IMR-90 (cell line): Measurements from ENCODE around the gene NPLOC4. TPM values are rescaled to one million over a fixed set of nuclear protein-coding genes. Genes with fewer than 3 reads are reported as not detected.

Experiments
- ATAC-seq: fragments of 200-7000 bp; cut with Tn5 transposase; 2 replicates; pipeline ENCODE4 v1.9.1; 2020; ENCODE audit warnings: low read depth, mild to moderate bottlenecking, moderate library complexity
- BruUV-seq: library from RNA; stranded (reverse); fragments of 400-500 nt; replicated peaks from 2 replicates; lab custom pipeline; 2021; lab: Mats Ljungman, UMichigan
- CTCF ChIA-PET: fragments of 300-600 bp; formaldehyde crosslinking; extraction: SDS; loops from one replicate; lab custom pipeline; 2021; ENCODE audit warnings: antibody characterized with exemption; lab: Yijun Ruan, JAX
- POLR2A ChIA-PET: fragments of 300-600 bp; sonication (Branson Sonifier 250); formaldehyde crosslinking; loops from one replicate; lab custom pipeline; 2022; ENCODE audit warnings: antibody characterized with exemption; ENCODE audit not compliant: unreplicated experiment; lab: Charles Lee
- DNase-seq: peaks from one replicate; pipeline ENCODE4 v3.0.0; 2013
- H2AFZ ChIP-seq: replicated peaks from 2 replicates; pipeline ENCODE3; 2013; ENCODE audit warnings: low read length, mild to moderate bottlenecking; ENCODE audit not compliant: poor library complexity
- H2AK5ac ChIP-seq: 2 replicates; pipeline ENCODE4 v1.6.1; 2013; ENCODE audit warnings: low read depth, low read length, inconsistent platforms
- H2AK9ac ChIP-seq: replicated peaks from 2 replicates; pipeline ENCODE3; 2013; ENCODE audit warnings: mild to moderate bottlenecking, low read depth, low read length, moderate library complexity; ENCODE audit not compliant: poor library complexity
- H2BK120ac ChIP-seq: 2 replicates; pipeline ENCODE4 v1.6.1; 2013; ENCODE audit warnings: low read depth, low read length, inconsistent platforms
- H2BK15ac ChIP-seq: 3 replicates; pipeline ENCODE4 v1.6.1; 2013; ENCODE audit warnings: low read depth, low read length, inconsistent platforms
- H2BK20ac ChIP-seq: 2 replicates; pipeline ENCODE4 v1.6.1; 2013; ENCODE audit warnings: low read depth, mild to moderate bottlenecking, inconsistent platforms, low read length, moderate library complexity
- H2BK5ac ChIP-seq: 2 replicates; pipeline ENCODE4 v1.6.1; 2013; ENCODE audit warnings: mild to moderate bottlenecking, low read depth, low read length, inconsistent platforms; ENCODE audit not compliant: poor library complexity, severe bottlenecking
- H3K14ac ChIP-seq: replicated peaks from 2 replicates; pipeline ENCODE4 v1.6.1; 2013; ENCODE audit warnings: low read depth, low read length, inconsistent platforms
- H3K18ac ChIP-seq: 2 replicates; pipeline ENCODE4 v1.6.1; 2013; ENCODE audit warnings: low read depth, low read length, control low read depth
- H3K23ac ChIP-seq: 2 replicates; pipeline ENCODE4 v1.6.1; 2013; ENCODE audit warnings: low read depth, low read length, inconsistent platforms
- H3K27ac ChIP-seq: 2 replicates; pipeline ENCODE4 v1.5.1; 2013; ENCODE audit warnings: mild to moderate bottlenecking, control low read depth, low read length; ENCODE audit not compliant: insufficient read depth
- H3K27me3 ChIP-seq: 2 replicates; pipeline ENCODE4 v1.6.1; 2013; ENCODE audit warnings: low read length; ENCODE audit not compliant: control insufficient read depth, insufficient read depth
- H3K36me3 ChIP-seq: 2 replicates; pipeline ENCODE4 v1.6.1; 2013; ENCODE audit warnings: low read length, mixed read lengths; ENCODE audit not compliant: control insufficient read depth, insufficient read depth
- H3K4ac ChIP-seq: 2 replicates; pipeline ENCODE4 v1.6.1; 2013; ENCODE audit warnings: low read depth, low read length, inconsistent platforms
- H3K4me1 ChIP-seq: 2 replicates; pipeline ENCODE4 v1.6.1; 2013; ENCODE audit warnings: low read length, mixed read lengths; ENCODE audit not compliant: control insufficient read depth, insufficient read depth
- H3K4me2 ChIP-seq: 2 replicates; pipeline ENCODE4 v1.6.1; 2013; ENCODE audit warnings: low read depth, mild to moderate bottlenecking, control low read depth, low read length, moderate library complexity
- H3K4me3 ChIP-seq: 2 replicates; pipeline ENCODE4 v1.5.1; 2013; ENCODE audit warnings: low read depth, mild to moderate bottlenecking, control low read depth, low read length, moderate library complexity; ENCODE audit not compliant: insufficient read depth
- H3K56ac ChIP-seq: 2 replicates; pipeline ENCODE4 v1.6.1; 2013; ENCODE audit warnings: low read length, inconsistent platforms; ENCODE audit not compliant: insufficient read depth; ENCODE audit errors: extremely low read depth
- H3K79me1 ChIP-seq, 2 experiments: 2 replicates each; pipeline ENCODE4 v1.6.1; 2013; ENCODE audit warnings: low read length in 2 of 2, inconsistent platforms in 1 of 2, low read depth in 1 of 2
- H3K9ac ChIP-seq: 2 replicates; pipeline ENCODE4 v1.6.1; 2013; ENCODE audit warnings: low read depth, low read length, control low read depth
- H3K9me1 ChIP-seq: 2 replicates; pipeline ENCODE4 v1.6.1; 2013; ENCODE audit warnings: low read length, inconsistent platforms; ENCODE audit not compliant: insufficient read depth
- H3K9me3 ChIP-seq: 2 replicates; pipeline ENCODE4 v1.6.1; 2013; ENCODE audit warnings: low read length; ENCODE audit not compliant: control insufficient read depth, insufficient read depth
- H4K20me1 ChIP-seq: 2 replicates; pipeline ENCODE4 v1.6.1; 2013; ENCODE audit warnings: low read length, inconsistent platforms; ENCODE audit not compliant: insufficient read depth
- H4K5ac ChIP-seq: 2 replicates; pipeline ENCODE4 v1.6.1; 2013; ENCODE audit warnings: mild to moderate bottlenecking, low read depth, low read length, control low read depth
- H4K8ac ChIP-seq, 2 experiments: 2 replicates each; pipeline ENCODE4 v1.6.1; 2013; ENCODE audit warnings: low read depth in 2 of 2, low read length in 2 of 2, control low read depth in 1 of 2, inconsistent platforms in 1 of 2
- H4K91ac ChIP-seq: 2 replicates; pipeline ENCODE4 v1.6.1; 2013; ENCODE audit warnings: low read depth, low read length, inconsistent platforms; ENCODE audit not compliant: insufficient read depth
- CEBPB ChIP-seq: IDR thresholded peaks from 2 replicates; pipeline ENCODE4 v1.6.1; 2012; ENCODE audit warnings: low read depth, low read length, improper control_type of control experiment
- CHD1 ChIP-seq: IDR thresholded peaks from 2 replicates; pipeline ENCODE4 v1.6.1; 2012; ENCODE audit warnings: low read depth, low read length, improper control_type of control experiment
- FOS ChIP-seq: fragments of 150-350 bp; IDR thresholded peaks from 2 replicates; pipeline ENCODE4 v1.6.1; 2016; ENCODE audit warnings: low read depth, low read length
- MAFK ChIP-seq: IDR thresholded peaks from 2 replicates; pipeline ENCODE4 v1.6.1; 2012; ENCODE audit warnings: low read depth, low read length, improper control_type of control experiment
- MAZ ChIP-seq: IDR thresholded peaks from 2 replicates; pipeline ENCODE4 v1.6.1; 2012; ENCODE audit warnings: low read depth, mild to moderate bottlenecking, low read length, improper control_type of control experiment, moderate library complexity, borderline replicate concordance
- MXI1 ChIP-seq: IDR thresholded peaks from 2 replicates; pipeline ENCODE4 v1.6.1; 2012; ENCODE audit warnings: low read depth, mild to moderate bottlenecking, low read length, moderate library complexity, borderline replicate concordance
- NFE2L2 ChIP-seq: fragments of 150-350 bp; IDR thresholded peaks from 2 replicates; pipeline ENCODE4 v1.6.1; 2016; ENCODE audit warnings: low read depth, mild to moderate bottlenecking, low read length
- POLR2A ChIP-seq: IDR thresholded peaks from 2 replicates; pipeline ENCODE4 v1.6.1; 2012; ENCODE audit warnings: mild to moderate bottlenecking, low read depth, low read length
- RAD21 ChIP-seq: IDR thresholded peaks from 2 replicates; pipeline ENCODE4 v1.6.1; 2012; ENCODE audit warnings: low read length, improper control_type of control experiment
- RCOR1 ChIP-seq: IDR thresholded peaks from 2 replicates; pipeline ENCODE4 v1.6.1; 2012; ENCODE audit warnings: mild to moderate bottlenecking, low read length, improper control_type of control experiment; ENCODE audit not compliant: insufficient replicate concordance
- RFX5 ChIP-seq: IDR thresholded peaks from 2 replicates; pipeline ENCODE4 v1.8.0; 2012; ENCODE audit warnings: low read depth, mild to moderate bottlenecking, low read length, moderate library complexity
- WGBS, 2 experiments: methylation state at CpG; one replicate each; pipeline versions ENCODE4 v1.1.5 to v1.1.7; 2013; ENCODE audit warnings: missing lambda C conversion rate in 2 of 2; ENCODE audit not compliant: insufficient read length in 1 of 2; ENCODE audit errors: extremely low coverage in 2 of 2; 5-methylcytosine and 5-hydroxymethylcytosine counted together
- dilution Hi-C: fragments of 300-500 bp; cut with HindIII; formaldehyde crosslinking; loops from one replicate; pipeline ENCODE4 v1.14.3; 2018; ENCODE audit warnings: low sequenced_read_pairs; ENCODE audit not compliant: unreplicated experiment
- in situ Hi-C: fragments of 300-500 bp; cut with MboI; formaldehyde crosslinking; loops from 3 replicates; pipeline ENCODE4 v1.14.3; 2019; ENCODE audit warnings: low sequenced_read_pairs, inconsistent platforms, mixed read lengths
- intact Hi-C: fragments of 100-400 bp; cut with micrococcal nuclease; formaldehyde crosslinking; loops from 2 replicates; pipeline ENCODE4 v1.10.0; 2022
- polyA plus RNA-seq, 3 experiments: library from polyadenylated mRNA; depleted of rRNA; stranded (reverse); fragments of >200 nt; gene quantifications; 2 replicates each; pipeline ENCODE4 v1.2.3, GENCODE V29; 2012; ENCODE audit warnings: low replicate concordance in 1 of 3
- total RNA-seq: library from RNA; depleted of rRNA; stranded (reverse); fragments of >200 nt; gene quantifications from 2 replicates; pipeline ENCODE4 v1.2.3, GENCODE V29; 2012
- TF ChIP-seq, protein P1 (sequence below): fragments of 150-350 bp; IDR thresholded peaks from 2 replicates; pipeline ENCODE4 v1.6.1; 2016; ENCODE audit warnings: low read depth, mild to moderate bottlenecking, low read length, moderate library complexity, borderline replicate concordance
- TF ChIP-seq, protein P2 (sequence below): fragments of 150-350 bp; IDR thresholded peaks from 2 replicates; pipeline ENCODE4 v1.6.1; 2017; ENCODE audit warnings: mild to moderate bottlenecking, antibody characterized with exemption, low read length, low read depth

The NPLOC4 gene
- total and polyA plus RNA-seq, 2 of the 4 experiments (the other 2 are of a cell fraction) = 70.4 to 78.3 TPM

DNA sequence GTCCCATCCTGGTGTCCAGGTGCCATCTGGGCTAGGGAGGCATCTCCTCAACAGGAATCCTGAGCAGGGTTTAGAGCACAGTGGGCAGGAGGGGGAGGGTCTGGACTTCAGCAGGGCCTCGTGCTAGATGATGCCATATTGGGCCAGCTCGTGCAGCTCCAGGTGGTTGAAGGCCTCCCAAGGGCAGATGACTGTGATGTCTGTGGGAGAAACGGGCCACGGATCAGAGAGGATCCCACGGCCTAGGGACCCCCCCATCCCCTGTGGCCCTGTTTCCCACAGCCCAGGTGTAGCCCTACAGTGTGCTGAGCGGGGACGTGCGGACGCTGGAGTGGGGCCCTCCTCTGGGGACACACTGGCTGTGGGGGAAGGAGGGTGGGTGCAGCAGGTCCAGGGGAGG is 14.0 kb upstream of the NPLOC4 start:
- H3K9me1 ChIP-seq = peaks cover 12% of the 10 kb centered on the region
- H3K79me1 ChIP-seq = no peaks in the 10 kb centered on the region; a peak in 1 of 4 replicates
- H2AK5ac ChIP-seq = peak overlapping the region; percentile 91
- no CpG with 5 or more reads among the region's 9 CpGs for WGBS, 2 experiments
- 0 out of 3 replicates have a peak overlapping the region, but pooled peaks have one; percentile 79 for H2BK15ac ChIP-seq
- H3K56ac ChIP-seq = no peak overlapping the region
- H3K4me1 ChIP-seq = peaks cover 6% of the 10 kb centered on the region
- 0 out of 2 replicates have a peak overlapping the region, but pooled peaks have one; percentile 35 for H2BK20ac ChIP-seq
- no peaks in the 10 kb centered on the region for H3K36me3 ChIP-seq
- dilution Hi-C loops = no loop called here
- H2AK9ac ChIP-seq = peak overlapping the region; percentile 96
- H3K9me3 ChIP-seq = peaks cover 8% of the 10 kb centered on the region; the same call in 1 of the 2 replicates
- intact Hi-C loops = no loop called here
- H3K23ac ChIP-seq = no peak overlapping the region
- H3K18ac ChIP-seq = no peak overlapping the region
- no peak overlapping the region for H2AFZ ChIP-seq
- ChIA-PET POLR2A (no interaction called here), CTCF (no interaction called here)
- ATAC-seq (no peak), DNase-seq (peak; percentile 11)
- TF ChIP-seq MAFK (no peak), RFX5 (no peak), CEBPB (no peak), RAD21 (no peak), RCOR1 (no peak), MAZ (no peak), CHD1 (no peak), POLR2A (no peak), MXI1 (no peak), FOS (no peak), NFE2L2 (no peak)
- TF ChIP-seq, protein P1, sequence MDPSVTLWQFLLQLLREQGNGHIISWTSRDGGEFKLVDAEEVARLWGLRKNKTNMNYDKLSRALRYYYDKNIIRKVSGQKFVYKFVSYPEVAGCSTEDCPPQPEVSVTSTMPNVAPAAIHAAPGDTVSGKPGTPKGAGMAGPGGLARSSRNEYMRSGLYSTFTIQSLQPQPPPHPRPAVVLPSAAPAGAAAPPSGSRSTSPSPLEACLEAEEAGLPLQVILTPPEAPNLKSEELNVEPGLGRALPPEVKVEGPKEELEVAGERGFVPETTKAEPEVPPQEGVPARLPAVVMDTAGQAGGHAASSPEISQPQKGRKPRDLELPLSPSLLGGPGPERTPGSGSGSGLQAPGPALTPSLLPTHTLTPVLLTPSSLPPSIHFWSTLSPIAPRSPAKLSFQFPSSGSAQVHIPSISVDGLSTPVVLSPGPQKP = no peak
- TF ChIP-seq, protein P2, sequence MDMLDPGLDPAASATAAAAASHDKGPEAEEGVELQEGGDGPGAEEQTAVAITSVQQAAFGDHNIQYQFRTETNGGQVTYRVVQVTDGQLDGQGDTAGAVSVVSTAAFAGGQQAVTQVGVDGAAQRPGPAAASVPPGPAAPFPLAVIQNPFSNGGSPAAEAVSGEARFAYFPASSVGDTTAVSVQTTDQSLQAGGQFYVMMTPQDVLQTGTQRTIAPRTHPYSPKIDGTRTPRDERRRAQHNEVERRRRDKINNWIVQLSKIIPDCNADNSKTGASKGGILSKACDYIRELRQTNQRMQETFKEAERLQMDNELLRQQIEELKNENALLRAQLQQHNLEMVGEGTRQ = no peak
- H3K14ac ChIP-seq = no peak overlapping the region
- H3K9ac ChIP-seq = no peak overlapping the region
- H3K27me3 ChIP-seq = peaks cover 19% of the 10 kb centered on the region
- no peak overlapping the region for H3K4me2 ChIP-seq
- peak overlapping the region; percentile 91 for H2BK120ac ChIP-seq
- peak overlapping the region; percentile 90; the same call in 1 of the 2 replicates for H4K91ac ChIP-seq
- no peak overlapping the region for H4K5ac ChIP-seq
- H3K27ac ChIP-seq = no peak overlapping the region
- in situ Hi-C loops = no loop called here
- H2BK5ac ChIP-seq = peak overlapping the region; percentile 74
- H4K20me1 ChIP-seq = peaks cover 3% of the 10 kb centered on the region; the same call in 1 of the 2 replicates
- H4K8ac ChIP-seq = peak overlapping the region; percentile 69 to 71; a peak in 2 of 4 replicates
- no peak overlapping the region for H3K4me3 ChIP-seq
- H3K4ac ChIP-seq = peak overlapping the region; percentile 87
- no TSS peak for BruUV-seq
